OCI-LY7 (cell line): Measurements from ENCODE around the gene CAMK2N1. TPM values are rescaled to one million over a fixed set of nuclear protein-coding genes. Genes with fewer than 3 reads are reported as not detected.

ENCODE experiments used
- BruUV-seq: library from RNA; stranded (reverse); fragments of 400-500 nt; replicated peaks from 2 replicates; lab custom pipeline; 2021; lab: Mats Ljungman, UMichigan
- CTCF ChIA-PET: fragments of 300-600 bp; sonication (Branson Sonifier 250); formaldehyde crosslinking; loops from one replicate; lab custom pipeline; 2022; ENCODE audit warnings: antibody characterized with exemption; ENCODE audit not compliant: unreplicated experiment; lab: Charles Lee
- POLR2A ChIA-PET: fragments of 300-600 bp; sonication (Branson Sonifier 250); formaldehyde crosslinking; loops from one replicate; lab custom pipeline; 2022; ENCODE audit warnings: antibody characterized with exemption; lab: Charles Lee
- DNase-seq: peaks from one replicate; pipeline ENCODE4 v3.0.0-alpha.2; 2015; ENCODE audit warnings: low spot score
- H2AFZ ChIP-seq: fragments of 200-600 bp; sonication (generic), shearing (Covaris generic); 2 replicates; pipeline ENCODE4 v1.6.1; 2014; ENCODE audit warnings: mild to moderate bottlenecking, antibody characterized with exemption, low read length, moderate library complexity
- H3K27ac ChIP-seq: fragments of 200-600 bp; sonication (generic); 2 replicates; pipeline ENCODE4 v1.5.1; 2014; ENCODE audit warnings: mixed run types, low read depth, mild to moderate bottlenecking, moderate library complexity, low read length, inconsistent platforms; ENCODE audit not compliant: poor library complexity, severe bottlenecking
- H3K36me3 ChIP-seq: fragments of 200-600 bp; sonication (generic); 2 replicates; pipeline ENCODE4 v1.6.1; 2014; ENCODE audit warnings: mild to moderate bottlenecking, antibody characterized with exemption, low read length, moderate library complexity, mixed read lengths; ENCODE audit not compliant: insufficient read depth
- H3K4me1 ChIP-seq: fragments of 200-600 bp; sonication (generic); 2 replicates; pipeline ENCODE4 v1.5.1; 2014; ENCODE audit warnings: mild to moderate bottlenecking, low read length; ENCODE audit not compliant: insufficient read depth, poor library complexity, severe bottlenecking
- H3K4me2 ChIP-seq: fragments of 200-600 bp; sonication (generic); 2 replicates; pipeline ENCODE4 v1.6.1; 2014; ENCODE audit warnings: mild to moderate bottlenecking, low read length
- H3K4me3 ChIP-seq: fragments of 200-600 bp; sonication (generic); 2 replicates; pipeline ENCODE4 v1.5.1; 2014; ENCODE audit warnings: mild to moderate bottlenecking, low read depth, low read length; ENCODE audit not compliant: poor library complexity, severe bottlenecking
- H3K79me2 ChIP-seq: fragments of 200-600 bp; sonication (generic); 2 replicates; pipeline ENCODE4 v1.6.1; 2016; ENCODE audit warnings: low read depth, mild to moderate bottlenecking, low read length, moderate library complexity, mixed read lengths; ENCODE audit not compliant: insufficient read depth
- H3K9me2 ChIP-seq: fragments of 200-600 bp; sonication (generic); 2 replicates; pipeline ENCODE4 v1.6.1; 2016; ENCODE audit warnings: mild to moderate bottlenecking, low read length, mixed read lengths; ENCODE audit not compliant: insufficient read depth
- H3K9me3 ChIP-seq: fragments of 200-600 bp; sonication (generic); 2 replicates; pipeline ENCODE4 v1.6.1; 2014; ENCODE audit warnings: mild to moderate bottlenecking, mixed run types, low read length, mixed read lengths
- H4K20me1 ChIP-seq: fragments of 200-600 bp; sonication (generic); 2 replicates; pipeline ENCODE4 v1.6.1; 2014; ENCODE audit warnings: mild to moderate bottlenecking, antibody characterized with exemption, low read length, moderate library complexity, mixed read lengths; ENCODE audit not compliant: insufficient read depth
- EZH2phosphoT487 ChIP-seq: fragments of 200-600 bp; sonication (generic); IDR thresholded peaks from 2 replicates; pipeline ENCODE4 v1.6.1; 2018; ENCODE audit warnings: low read depth, borderline replicate concordance, mild to moderate bottlenecking, mixed run types, antibody characterized with exemption, low read length, moderate library complexity, mixed read lengths
- intact Hi-C: fragments of 100-400 bp; cut with micrococcal nuclease; formaldehyde crosslinking; loops from one replicate; pipeline ENCODE4 v1.10.0; 2022; ENCODE audit not compliant: unreplicated experiment
- total RNA-seq, 2 experiments: library from RNA; depleted of rRNA in 1 of 2; stranded (reverse); fragments of >200 nt in 1 of 2; shearing (Covaris generic) in 1 of 2; gene quantifications; 2 replicates each; pipeline ENCODE4 v1.2.3, GENCODE V29; 2014 to 2022
- TF ChIP-seq, protein P1 (sequence below): fragments of 200-600 bp; sonication (generic); conservative IDR thresholded peaks from 2 replicates; pipeline ENCODE4 v1.5.1; 2014; ENCODE audit warnings: mild to moderate bottlenecking, antibody characterized with exemption, low read length, moderate library complexity, mixed read lengths

Gene CAMK2N1
- total RNA-seq, 2 experiments from 2014 or later = not detected

DNA sequence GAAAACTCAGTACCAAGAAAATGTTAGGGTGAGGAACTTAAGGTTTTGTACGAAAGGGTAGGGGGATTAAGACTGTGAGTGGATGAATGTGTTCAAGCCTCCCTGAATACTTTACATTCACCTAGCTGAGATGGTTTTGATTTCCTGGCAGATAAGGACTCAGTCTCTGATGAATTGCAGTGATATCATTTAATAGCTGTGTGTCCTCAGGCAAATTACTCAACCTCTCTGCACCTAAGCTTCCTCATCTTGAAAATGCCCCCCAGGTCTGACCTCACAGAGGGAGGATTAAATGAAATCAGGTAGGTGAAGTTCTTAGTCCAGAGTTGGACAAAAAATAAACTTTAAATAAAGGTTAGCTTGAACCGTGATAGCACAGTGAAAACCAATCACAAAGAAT is 48.4 kb downstream of the CAMK2N1 start:
- Histone ChIP-seq H3K27ac (no peak overlapping the region), H4K20me1 (no peaks in the 10 kb centered on the region), H3K9me3 (no peaks in the 10 kb centered on the region), H2AFZ (no peak overlapping the region), H3K4me3 (no peak overlapping the region), H3K79me2 (no peaks in the 10 kb centered on the region), H3K4me2 (no peak overlapping the region), H3K4me1 (peaks cover 5% of the 10 kb centered on the region), H3K9me2 (no peaks in the 10 kb centered on the region), H3K36me3 (no peaks in the 10 kb centered on the region)
- TF ChIP-seq, protein P1, sequence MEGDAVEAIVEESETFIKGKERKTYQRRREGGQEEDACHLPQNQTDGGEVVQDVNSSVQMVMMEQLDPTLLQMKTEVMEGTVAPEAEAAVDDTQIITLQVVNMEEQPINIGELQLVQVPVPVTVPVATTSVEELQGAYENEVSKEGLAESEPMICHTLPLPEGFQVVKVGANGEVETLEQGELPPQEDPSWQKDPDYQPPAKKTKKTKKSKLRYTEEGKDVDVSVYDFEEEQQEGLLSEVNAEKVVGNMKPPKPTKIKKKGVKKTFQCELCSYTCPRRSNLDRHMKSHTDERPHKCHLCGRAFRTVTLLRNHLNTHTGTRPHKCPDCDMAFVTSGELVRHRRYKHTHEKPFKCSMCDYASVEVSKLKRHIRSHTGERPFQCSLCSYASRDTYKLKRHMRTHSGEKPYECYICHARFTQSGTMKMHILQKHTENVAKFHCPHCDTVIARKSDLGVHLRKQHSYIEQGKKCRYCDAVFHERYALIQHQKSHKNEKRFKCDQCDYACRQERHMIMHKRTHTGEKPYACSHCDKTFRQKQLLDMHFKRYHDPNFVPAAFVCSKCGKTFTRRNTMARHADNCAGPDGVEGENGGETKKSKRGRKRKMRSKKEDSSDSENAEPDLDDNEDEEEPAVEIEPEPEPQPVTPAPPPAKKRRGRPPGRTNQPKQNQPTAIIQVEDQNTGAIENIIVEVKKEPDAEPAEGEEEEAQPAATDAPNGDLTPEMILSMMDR = no peak
- TF ChIP-seq EZH2phosphoT487 = no peak
- POLR2A ChIA-PET = no interaction called here
- no peak for DNase-seq
- intact Hi-C loops = no loop called here
- BruUV-seq = no TSS peak
- CTCF ChIA-PET = no interaction called here

DNA sequence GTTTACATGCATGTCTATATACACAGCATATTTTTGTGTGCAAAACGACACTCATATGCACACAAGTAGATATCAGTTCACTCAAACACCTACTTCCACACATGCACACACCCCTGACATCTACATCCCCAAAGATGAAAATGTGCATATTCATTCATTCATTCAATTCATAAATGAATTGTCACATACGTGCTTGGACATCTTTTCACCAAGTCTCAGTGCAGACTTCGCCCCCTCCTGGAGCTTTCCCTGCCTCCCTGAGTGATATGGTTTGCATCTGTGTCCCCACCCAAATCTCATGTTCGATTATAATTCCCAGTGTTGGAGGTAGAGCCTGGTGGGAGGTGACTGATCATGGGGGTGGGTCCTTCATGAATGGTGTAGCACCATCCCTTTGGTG is 53.1 kb downstream of the CAMK2N1 start:
- DNase-seq = no peak
- Histone ChIP-seq H3K79me2 (no peaks in the 10 kb centered on the region), H2AFZ (no peak overlapping the region), H3K36me3 (no peaks in the 10 kb centered on the region), H4K20me1 (no peaks in the 10 kb centered on the region), H3K4me3 (no peak overlapping the region), H3K4me2 (no peak overlapping the region), H3K27ac (no peak overlapping the region), H3K9me3 (no peaks in the 10 kb centered on the region), H3K4me1 (peaks cover 34% of the 10 kb centered on the region), H3K9me2 (no peaks in the 10 kb centered on the region)
- no peak for TF ChIP-seq EZH2phosphoT487
- TF ChIP-seq, protein P1 = no peak
- ChIA-PET POLR2A (no interaction called here), CTCF (interaction anchor here (1.2 kb wide), 1 partner anchor 70 kb away, joined by 4 read pairs; no protein-coding TSS in a partner anchor)
- no TSS peak for BruUV-seq
- intact Hi-C loops = loop anchor here (5.0 kb wide), 2 partner anchors 166 to 201 kb away; no protein-coding TSS in a partner anchor

Other genes starting within 250 kb of the CAMK2N1 start
- 0.18 and 0.25 TPM in 2 replicates for gene VWA5B1, start 195.3 kb downstream of the CAMK2N1 start, total RNA-seq (2014; rRNA removed; shearing (Covaris generic))
- 0.13 and 0.19 TPM in 2 replicates for gene VWA5B1, start 195.3 kb downstream of the CAMK2N1 start, total RNA-seq (2022)
- gene MUL1, start 21.9 kb upstream of the CAMK2N1 start, total RNA-seq (2014; rRNA removed; shearing (Covaris generic)) = 15.5 and 16.3 TPM in 2 replicates
- 20.6 and 25.2 TPM in 2 replicates for gene MUL1, start 21.9 kb upstream of the CAMK2N1 start, total RNA-seq (2022)
- gene FAM43B, start 66.4 kb upstream of the CAMK2N1 start, total RNA-seq (2014; rRNA removed; shearing (Covaris generic)) = not detected in 2 replicates
- gene FAM43B, start 66.4 kb upstream of the CAMK2N1 start, total RNA-seq (2022) = not detected in 2 replicates
- gene CDA, start 102.9 kb upstream of the CAMK2N1 start, total RNA-seq (2014; rRNA removed; shearing (Covaris generic)) = not detected in 2 replicates
- gene CDA, start 102.9 kb upstream of the CAMK2N1 start, total RNA-seq (2022) = not detected in 2 replicates
- 8.2 and 8.9 TPM in 2 replicates for gene PINK1, start 147.2 kb upstream of the CAMK2N1 start, total RNA-seq (2014; rRNA removed; shearing (Covaris generic))
- gene PINK1, start 147.2 kb upstream of the CAMK2N1 start, total RNA-seq (2022) = 13.4 and 15.7 TPM in 2 replicates
- gene DDOST, start 175.2 kb upstream of the CAMK2N1 start, total RNA-seq (2014; rRNA removed; shearing (Covaris generic)) = 95.1 and 111 TPM in 2 replicates
- 136 and 148 TPM in 2 replicates for gene DDOST, start 175.2 kb upstream of the CAMK2N1 start, total RNA-seq (2022)
- gene KIF17, start 231.8 kb upstream of the CAMK2N1 start, total RNA-seq (2014; rRNA removed; shearing (Covaris generic)) = not detected in 2 replicates
- gene KIF17, start 231.8 kb upstream of the CAMK2N1 start, total RNA-seq (2022) = 0.74 and 1.1 TPM in 2 replicates
- gene SH2D5, start 246.5 kb upstream of the CAMK2N1 start, total RNA-seq (2014; rRNA removed; shearing (Covaris generic)) = 0.46 TPM in 1 of 2 replicates, not detected in the other
- gene SH2D5, start 246.5 kb upstream of the CAMK2N1 start, total RNA-seq (2022) = 0.42 and 0.68 TPM in 2 replicates